Muscle of back (tissue), 11 donors: Measurements from ENCODE around the gene SLC25A20. TPM values are rescaled to one million over a fixed set of nuclear protein-coding genes. Genes with fewer than 3 reads are reported as not detected.
"Not testable (repeated sequence)": the region's sequence is repeated elsewhere in the genome, so short reads cannot be mapped to it uniquely, and the experiment has no call there.

Experiments used
- DNase-seq, 3 donors: peaks; one replicate each; pipeline versions ENCODE4 v3.0.0 to v3.0.0-alpha.2; 2013
- polyA plus RNA-seq, 10 donors: library from polyadenylated mRNA; unstranded; fragments of 120-200 nt; gene quantifications; one replicate each; pipeline ENCODE4 v1.2.1, GENCODE V29; 2013; ENCODE audit not compliant: insufficient read length in 10 of 10

Gene SLC25A20
- polyA plus RNA-seq, 10 donors: 13.1 to 20.8 (median 16.0) TPM

DNA sequence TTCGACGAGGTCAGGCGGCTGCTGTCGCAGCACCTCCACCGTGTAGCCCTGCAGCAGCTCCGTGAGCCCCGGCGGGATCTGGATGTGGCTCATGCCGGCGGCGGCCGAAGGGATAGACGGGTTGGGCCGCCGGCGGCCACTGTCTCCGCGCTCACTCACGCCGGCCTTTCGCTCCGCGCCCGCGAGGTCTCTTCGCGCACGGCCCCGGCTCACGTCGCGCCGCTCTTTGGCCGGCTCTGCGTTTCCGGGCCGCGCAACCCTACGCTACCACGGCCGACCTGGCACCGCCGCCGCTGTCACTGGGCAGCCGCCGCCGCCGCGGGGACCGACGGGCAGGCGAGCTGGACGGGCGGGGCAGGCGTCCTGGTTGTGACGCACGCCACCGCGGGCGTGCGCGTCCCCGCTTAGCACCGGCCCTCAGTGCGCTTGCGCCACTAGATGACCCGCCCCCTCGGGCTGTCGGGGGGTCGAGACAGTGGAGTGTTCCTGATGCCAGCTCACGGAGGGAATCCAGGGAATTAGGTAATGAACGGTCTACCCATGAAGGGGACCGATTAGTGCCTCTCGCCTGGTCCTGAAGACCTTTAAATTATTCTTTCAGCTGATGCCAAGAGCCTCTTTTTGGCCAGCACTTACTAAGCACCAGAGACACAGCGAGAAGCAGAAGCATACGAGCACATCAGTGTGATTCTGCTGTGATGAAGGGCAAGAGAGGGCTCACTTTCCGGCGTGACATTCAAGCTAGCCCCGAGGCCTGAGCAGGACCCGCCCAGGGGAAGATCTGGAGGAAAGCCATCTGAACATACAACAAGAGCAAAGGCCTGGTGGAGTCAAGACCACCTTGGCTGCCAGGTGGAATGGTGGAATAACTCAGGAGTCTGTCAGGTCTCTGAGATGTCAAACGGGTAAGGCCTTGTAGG, 50.9 kb downstream of the SLC25A20 start, which contains the start of gene PRKAR2A:
TSS of gene PRKAR2A (minus strand) at position 371 of the 920 bp plus-strand sequence. CDS start at position 93, 278 bp downstream.
- peak; percentile 89 to 98 (median 97) for DNase-seq

DNA sequence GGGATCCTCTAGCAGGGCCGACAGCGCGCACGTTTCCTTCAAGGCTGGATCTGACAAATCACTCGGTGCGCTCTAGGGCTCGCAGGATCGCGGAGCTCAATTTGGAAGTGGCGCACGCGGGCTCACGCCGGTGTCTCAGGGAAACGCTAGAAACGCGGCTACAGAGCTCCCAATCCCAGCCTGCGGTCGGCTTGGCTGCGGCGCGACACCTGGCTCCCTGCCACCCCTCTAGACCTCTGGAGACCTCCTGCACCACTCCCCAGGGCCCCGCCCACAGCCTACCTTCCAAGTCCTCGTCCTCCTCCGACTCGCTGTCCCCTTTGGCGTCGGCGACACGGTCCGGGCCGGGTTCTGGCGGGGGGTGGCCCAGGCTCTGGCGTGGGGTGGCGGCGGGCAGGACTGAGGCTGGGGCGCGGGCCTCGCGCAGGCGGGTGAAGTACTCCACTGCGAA, 51.6 kb downstream of the SLC25A20 start:
- DNase-seq: peak; percentile 49 to 87 (median 71)

DNA sequence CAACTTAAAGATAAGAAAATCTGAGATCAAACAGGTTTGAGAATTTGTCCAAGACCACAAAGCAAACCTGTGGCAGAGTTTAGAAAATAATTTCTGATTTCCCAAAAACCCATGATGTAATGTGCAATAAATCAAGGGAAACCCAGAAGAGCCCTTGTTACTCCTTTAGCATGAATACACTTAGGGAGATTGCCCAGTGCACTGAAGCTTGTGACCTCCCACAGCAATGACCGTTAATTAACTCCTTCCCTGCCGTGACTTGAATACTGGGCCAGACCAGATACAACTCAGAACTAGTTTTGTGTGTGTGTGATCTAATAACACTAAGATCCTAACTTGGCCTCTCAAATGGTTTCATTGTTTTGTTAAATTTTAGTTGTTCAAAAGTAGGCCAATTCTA, 53.5 kb downstream of the SLC25A20 start:
- no peak for DNase-seq

DNA sequence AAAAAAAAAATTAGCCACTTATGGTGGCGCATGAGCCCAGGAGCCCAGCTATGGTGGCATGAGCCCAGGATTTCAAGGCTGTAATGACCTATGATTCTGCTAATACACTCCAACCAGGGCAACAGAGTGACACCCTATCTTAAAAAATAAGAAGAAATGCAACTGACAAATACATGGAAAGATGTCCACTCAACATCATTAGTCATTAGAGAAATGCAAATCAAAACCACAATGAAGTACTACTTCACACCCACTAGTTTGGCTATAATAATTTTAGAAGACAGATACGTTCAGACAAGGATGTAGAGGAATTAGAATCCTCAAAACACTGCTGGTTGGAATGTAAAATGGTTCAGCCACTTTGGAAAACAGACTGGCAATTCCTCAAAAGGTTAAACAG, 61.5 kb downstream of the SLC25A20 start:
- no peak for DNase-seq

DNA sequence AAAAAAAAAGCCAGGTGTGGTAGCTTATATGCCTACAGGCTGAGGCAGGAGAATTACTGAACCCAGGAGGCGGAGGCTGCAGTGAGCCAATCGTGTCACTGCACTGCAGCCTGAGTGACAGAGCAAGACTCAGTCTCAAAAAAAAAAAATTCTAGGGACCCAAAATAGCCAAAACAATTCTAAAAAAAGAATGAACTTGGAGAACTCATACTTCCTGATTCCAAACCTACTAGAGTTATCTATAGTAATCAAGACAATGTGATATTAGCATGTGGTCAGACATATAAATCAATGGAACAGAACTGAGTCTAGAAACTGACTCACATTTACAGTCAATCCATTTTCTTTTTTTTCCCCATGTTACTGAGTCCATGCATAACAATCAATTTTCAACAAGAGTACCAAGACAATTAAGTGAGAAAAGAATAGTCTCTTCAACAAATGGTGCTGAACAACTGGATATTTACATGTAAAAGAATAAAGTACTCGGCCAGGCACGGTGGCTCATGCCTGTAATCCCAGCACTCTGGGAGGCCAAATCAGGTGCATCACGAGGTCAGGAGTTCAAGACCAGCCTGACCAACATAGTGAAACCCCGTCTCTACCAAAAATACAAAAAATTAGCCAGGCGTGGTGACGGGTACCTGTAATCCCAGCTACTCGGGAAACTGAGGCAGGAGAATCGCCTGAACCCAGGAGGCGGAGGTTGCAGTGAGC, 62.9 kb downstream of the SLC25A20 start:
- no peak for DNase-seq

DNA sequence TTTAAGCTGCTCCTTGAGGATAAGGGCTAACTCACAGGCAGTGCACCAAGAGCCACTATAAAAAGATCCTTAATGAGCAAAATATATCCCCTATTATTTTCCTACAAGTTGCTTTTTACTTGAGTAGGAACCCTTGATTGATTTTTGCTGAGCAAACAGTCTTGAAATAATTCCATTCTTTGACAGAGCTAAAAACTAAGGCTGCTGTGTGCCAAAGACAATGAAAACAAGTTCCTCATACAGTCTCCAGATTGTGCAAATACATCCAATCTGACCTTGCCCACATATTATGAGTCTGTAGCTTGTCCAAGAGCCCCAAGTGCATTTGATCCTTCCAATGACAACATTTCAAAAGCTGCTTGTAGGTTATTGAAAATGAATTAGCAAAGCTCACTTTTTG, 66.0 kb downstream of the SLC25A20 start:
- no peak for DNase-seq

DNA sequence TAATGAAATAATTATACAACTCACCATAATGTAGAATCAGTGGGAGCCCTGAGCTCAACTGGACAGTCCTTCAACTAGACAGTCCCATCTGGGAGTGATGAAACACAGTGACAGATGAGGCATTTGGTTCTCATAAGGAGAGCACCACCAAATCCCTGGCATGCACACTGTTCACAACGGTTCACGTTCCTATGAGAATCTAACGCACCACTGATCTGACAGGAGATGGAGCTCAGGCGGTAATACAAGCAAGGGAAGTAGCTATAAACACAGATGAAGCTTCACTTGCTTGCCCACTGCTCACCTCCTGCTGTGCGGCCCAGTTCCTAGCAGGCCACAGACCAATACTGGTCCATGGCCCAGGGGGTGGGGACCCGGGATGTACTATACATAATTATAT, 68.0 kb downstream of the SLC25A20 start:
- no peak for DNase-seq

DNA sequence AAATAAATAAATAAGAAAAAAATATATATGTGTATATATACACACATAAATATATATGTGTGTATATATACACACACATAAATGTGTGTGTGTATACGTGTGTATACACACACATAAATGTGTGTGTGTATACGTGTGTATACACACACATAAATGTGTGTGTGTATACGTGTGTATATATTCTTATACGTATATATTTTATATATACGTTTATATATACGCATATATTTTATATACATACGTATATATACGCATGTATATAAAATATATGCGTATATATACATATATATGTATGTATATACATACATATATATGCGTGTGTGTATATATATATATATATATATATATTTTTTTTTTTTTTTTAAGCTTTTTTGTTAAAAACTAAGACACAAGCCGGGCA, 69.2 kb downstream of the SLC25A20 start:
- not testable (repeated sequence) for DNase-seq

DNA sequence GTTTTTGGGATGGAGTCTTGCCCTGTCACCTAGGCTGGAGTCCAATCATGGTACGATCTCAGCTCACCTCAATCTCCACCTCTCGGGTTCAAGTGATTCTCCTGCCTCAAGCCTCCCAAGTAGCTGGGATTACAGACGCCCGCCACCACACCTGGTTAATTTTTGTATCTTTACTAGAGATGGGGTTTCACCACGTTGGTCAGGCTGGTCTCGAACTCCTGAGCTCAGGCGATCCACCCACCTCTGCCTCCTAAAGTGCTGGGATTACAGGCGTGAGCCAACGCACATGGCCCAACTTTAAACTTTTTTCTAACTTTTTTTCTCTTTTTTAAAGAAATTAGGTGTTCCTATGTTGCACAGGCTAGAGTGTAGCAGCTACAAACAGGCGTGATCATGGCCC, 70.8 kb downstream of the SLC25A20 start:
- DNase-seq: not testable (repeated sequence)

DNA sequence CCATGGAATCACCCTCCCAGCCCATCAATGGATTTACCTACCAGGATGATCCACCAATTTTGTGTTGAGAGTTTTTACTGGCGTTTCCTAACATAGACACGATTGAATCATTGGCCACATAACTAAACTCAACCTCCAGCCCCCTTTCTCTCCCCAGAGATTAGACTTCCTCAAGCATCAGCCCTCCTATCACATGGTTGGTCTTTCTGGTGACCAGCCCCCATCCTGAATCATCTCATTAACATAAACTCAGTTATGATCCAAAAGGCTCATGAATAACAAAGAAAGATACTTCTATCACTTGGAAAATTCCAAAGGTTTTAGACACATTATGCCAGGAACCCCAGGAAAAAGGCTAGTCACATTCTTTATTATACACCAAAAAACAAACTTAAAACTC, 72.2 kb downstream of the SLC25A20 start:
- DNase-seq: peak in 1 of 3 donors; percentile 91

DNA sequence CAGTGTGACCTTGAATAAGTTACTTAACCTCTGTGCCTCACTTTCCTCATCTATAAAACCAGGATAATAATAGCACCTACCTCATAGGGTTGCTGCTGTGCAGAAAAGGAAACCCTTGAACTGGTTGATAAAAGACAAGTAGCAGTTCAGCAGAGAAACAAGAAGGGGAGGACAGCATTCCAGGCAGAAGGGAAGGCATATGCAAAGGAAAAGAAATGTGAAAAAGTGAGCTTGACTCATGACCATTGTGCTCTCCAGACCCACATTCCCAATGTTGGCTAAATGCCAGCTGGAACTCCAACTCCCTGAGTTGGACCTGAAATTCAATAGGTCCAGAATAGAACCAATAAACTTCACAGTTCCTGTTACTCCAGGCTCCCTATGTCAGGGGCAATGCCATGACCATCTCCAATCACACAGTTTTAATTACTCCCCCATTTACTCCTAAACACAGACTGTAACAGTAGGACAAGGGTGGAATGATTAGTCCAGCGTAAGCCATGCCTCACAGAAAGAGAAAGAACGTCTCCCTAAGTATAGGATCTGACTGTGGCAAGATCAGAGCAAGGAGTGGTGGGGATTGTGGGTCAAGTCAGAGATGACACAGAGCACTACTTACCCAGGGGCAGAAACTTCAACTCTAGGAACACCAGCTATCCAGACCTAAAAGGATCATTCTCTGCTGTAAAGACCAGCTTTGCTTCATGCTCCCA, 77.9 kb downstream of the SLC25A20 start:
- DNase-seq: peak; percentile 7 to 15 (median 9)

DNA sequence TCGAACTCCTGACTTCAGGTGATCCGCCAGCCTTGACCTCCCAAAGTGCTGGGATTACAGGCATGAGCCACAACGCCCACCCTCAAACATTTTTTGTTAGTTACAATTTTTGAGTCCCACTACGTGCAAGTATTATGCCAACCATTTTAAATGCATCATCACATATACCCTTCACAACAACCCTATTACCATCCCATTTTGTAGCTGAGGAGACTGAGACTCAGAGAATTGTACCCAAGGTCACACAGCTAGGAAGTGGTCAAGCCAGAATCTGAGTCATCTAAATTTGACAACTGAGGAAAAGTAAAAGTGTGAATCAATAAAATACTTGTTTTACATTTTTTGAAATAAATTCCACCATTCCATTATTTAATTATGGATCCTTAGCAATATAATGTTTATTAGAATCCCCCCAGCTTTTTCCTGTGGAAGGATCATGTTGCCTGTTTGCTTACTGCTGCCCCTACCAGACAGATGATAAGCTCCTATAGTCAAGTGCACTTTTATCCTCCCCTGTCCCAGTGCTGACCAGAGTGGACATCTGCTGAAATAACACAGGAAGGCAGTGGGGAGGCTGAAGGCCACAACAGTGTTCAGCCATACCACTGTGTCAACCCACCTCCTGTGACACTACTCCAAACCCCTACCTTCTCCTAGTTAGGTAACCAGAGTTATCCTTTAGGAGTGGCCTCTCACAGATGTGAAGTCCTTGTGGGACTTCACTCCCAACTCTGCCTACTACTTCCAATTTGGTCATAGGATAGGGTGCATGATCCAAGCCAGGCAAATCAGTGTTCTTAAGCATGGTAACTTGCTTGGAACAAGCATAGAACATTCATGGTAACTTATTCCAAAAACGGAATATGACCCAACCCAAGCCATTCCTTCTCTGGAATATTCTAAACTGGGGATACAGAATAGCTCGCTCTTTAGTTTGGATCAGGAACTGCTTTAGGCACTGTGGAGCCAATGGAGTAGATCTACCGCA, 79.2 kb downstream of the SLC25A20 start:
- no peak for DNase-seq

DNA sequence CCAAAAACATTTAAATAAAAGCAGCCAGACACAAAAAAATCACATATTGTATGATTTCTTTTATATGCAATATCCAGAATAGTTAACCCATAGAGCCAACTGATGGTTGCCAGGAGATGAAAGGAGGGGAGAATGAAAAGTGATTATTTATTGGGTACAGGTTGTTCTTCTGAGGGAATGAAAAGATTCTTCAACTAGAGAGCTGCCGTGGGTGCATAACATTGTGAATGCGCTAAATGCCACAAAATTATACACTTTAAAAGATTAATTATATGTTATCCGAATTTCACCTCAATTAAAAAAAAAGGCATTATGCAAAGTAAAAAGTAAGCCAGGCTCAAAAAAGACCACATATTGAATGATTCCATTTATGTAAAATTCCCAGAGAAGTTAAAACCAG, 87.2 kb downstream of the SLC25A20 start:
- no peak for DNase-seq

Other genes starting within 250 kb of the SLC25A20 start
- gene CELSR3, start 236.0 kb downstream of the SLC25A20 start, polyA plus RNA-seq: 1 to 10 TPM in 1 of 10 donors, under 1 TPM in 9; 0.35 to 1.2 (median 0.66) TPM
- gene NCKIPSD, start 213.0 kb downstream of the SLC25A20 start, polyA plus RNA-seq: 10 to 100 TPM in 1 of 10 donors, 1 to 10 TPM in 9; 5.9 to 11.2 (median 7.8) TPM
- 100 to 1,000 TPM in 1 of 10 donors, 10 to 100 TPM in 9; 57.4 to 114 (median 77.8) TPM for gene IP6K2, start 181.7 kb downstream of the SLC25A20 start, polyA plus RNA-seq
- gene PRKAR2A, start 51.0 kb downstream of the SLC25A20 start, polyA plus RNA-seq: 10 to 100 TPM; 30.2 to 47.0 (median 38.9) TPM
- gene ARIH2, start 20.0 kb upstream of the SLC25A20 start, polyA plus RNA-seq: 10 to 100 TPM; 40.0 to 69.3 (median 56.1) TPM
- 10 to 100 TPM in 8 of 10 donors, 1 to 10 TPM in 2; 8.2 to 15.8 (median 12.7) TPM for gene P4HTM, start 91.4 kb upstream of the SLC25A20 start, polyA plus RNA-seq
- gene WDR6, start 108.5 kb upstream of the SLC25A20 start, polyA plus RNA-seq: 100 to 1,000 TPM in 6 of 10 donors, 10 to 100 TPM in 4; 92.1 to 147 (median 106) TPM
- gene DALRD3, start 119.7 kb upstream of the SLC25A20 start, polyA plus RNA-seq: 10 to 100 TPM; 24.6 to 35.1 (median 29.1) TPM
- 10 to 100 TPM; 43.0 to 58.3 (median 51.6) TPM for gene NDUFAF3, start 123.2 kb upstream of the SLC25A20 start, polyA plus RNA-seq
- gene IMPDH2, start 130.5 kb upstream of the SLC25A20 start, polyA plus RNA-seq: 100 to 1,000 TPM; 186 to 255 (median 241) TPM
- 10 to 100 TPM; 47.5 to 63.6 (median 53.9) TPM for gene QRICH1, start 195.2 kb upstream of the SLC25A20 start, polyA plus RNA-seq
- 100 to 1,000 TPM; 227 to 289 (median 271) TPM for gene QARS1, start 205.9 kb upstream of the SLC25A20 start, polyA plus RNA-seq
- gene USP19, start 221.9 kb upstream of the SLC25A20 start, polyA plus RNA-seq: 10 to 100 TPM; 28.5 to 37.0 (median 32.0) TPM
- 100 to 1,000 TPM; 258 to 439 (median 333) TPM for gene LAMB2, start 234.2 kb upstream of the SLC25A20 start, polyA plus RNA-seq